ENCODE measurements around the gene RCSD1.

DNA sequence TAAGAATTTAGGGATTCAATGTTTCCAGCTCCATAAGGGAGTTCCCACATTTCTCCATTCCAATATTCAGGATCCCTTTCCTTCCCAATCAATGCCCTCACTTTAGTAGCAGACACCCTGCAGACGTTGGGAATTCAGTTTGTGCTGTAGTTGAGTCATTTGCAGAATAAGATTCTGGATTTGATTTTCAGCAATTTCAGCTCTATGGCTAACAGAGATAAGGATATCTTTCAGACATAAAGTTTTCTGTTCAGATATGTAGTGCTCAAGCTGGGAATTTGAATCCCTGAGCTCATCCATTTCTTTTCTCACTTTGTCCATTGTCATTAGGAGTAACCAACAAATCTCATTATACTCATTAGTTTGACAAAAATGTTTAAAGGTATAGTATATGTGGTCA, 104.8 kb downstream of the RCSD1 start:
- TF ChIP-seq, protein P1, sequence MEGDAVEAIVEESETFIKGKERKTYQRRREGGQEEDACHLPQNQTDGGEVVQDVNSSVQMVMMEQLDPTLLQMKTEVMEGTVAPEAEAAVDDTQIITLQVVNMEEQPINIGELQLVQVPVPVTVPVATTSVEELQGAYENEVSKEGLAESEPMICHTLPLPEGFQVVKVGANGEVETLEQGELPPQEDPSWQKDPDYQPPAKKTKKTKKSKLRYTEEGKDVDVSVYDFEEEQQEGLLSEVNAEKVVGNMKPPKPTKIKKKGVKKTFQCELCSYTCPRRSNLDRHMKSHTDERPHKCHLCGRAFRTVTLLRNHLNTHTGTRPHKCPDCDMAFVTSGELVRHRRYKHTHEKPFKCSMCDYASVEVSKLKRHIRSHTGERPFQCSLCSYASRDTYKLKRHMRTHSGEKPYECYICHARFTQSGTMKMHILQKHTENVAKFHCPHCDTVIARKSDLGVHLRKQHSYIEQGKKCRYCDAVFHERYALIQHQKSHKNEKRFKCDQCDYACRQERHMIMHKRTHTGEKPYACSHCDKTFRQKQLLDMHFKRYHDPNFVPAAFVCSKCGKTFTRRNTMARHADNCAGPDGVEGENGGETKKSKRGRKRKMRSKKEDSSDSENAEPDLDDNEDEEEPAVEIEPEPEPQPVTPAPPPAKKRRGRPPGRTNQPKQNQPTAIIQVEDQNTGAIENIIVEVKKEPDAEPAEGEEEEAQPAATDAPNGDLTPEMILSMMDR (IDR thresholded peaks at IDR 0.05; ENCODE audit: low read length), result no peak
- no peak for TF ChIP-seq EZH2 (IDR thresholded peaks at IDR 0.05; ENCODE audit: borderline replicate concordance, low read length)

Data from OCI-LY1 (cell line).